Activated gamma-delta T cell treated with Interleukin-2 at 50 U/mL for 16 hours (primary cell): ENCODE data around the gene DDX46.
"Not testable (repeated sequence)": the region's sequence is repeated elsewhere in the genome, so short reads cannot be mapped to it uniquely, and the experiment has no call there.

Experiments
- DNase-seq: peaks from one replicate; pipeline ENCODE4 v3.0.0-alpha.2; 2020

Gene DDX46

GRCh38 chr5:134787692-134788091 lies 29.1 kb downstream of the DDX46 start:
- no peak for DNase-seq

GRCh38 chr5:134791580-134791979 lies 33.0 kb downstream of the DDX46 start:
- no peak for DNase-seq

GRCh38 chr5:134792286-134792685 lies 33.7 kb downstream of the DDX46 start:
- DNase-seq = no peak

GRCh38 chr5:134793111-134793510 lies 34.5 kb downstream of the DDX46 start:
- no peak for DNase-seq

- DNase-seq = no peak
These were observed 35.5 kb downstream of the DDX46 start for GRCh38 chr5:134794082-134794481.

- no peak for DNase-seq
These were observed 36.2 kb downstream of the DDX46 start for GRCh38 chr5:134794819-134795218.

GRCh38 chr5:134798468-134798867 lies 39.9 kb downstream of the DDX46 start:
- no peak for DNase-seq

- DNase-seq = no peak
These were observed 45.2 kb downstream of the DDX46 start for GRCh38 chr5:134803821-134804220.

GRCh38 chr5:134813407-134813806 lies 54.8 kb downstream of the DDX46 start:
- DNase-seq = no peak

- no peak for DNase-seq
These were observed 55.2 kb downstream of the DDX46 start for GRCh38 chr5:134813827-134814226.

GRCh38 chr5:134817006-134817405 lies 58.4 kb downstream of the DDX46 start:
- DNase-seq = no peak

- DNase-seq = no peak
These were observed 60.2 kb downstream of the DDX46 start for GRCh38 chr5:134818776-134819175.

- no peak for DNase-seq
These were observed 60.9 kb downstream of the DDX46 start for GRCh38 chr5:134819407-134819963.

- DNase-seq = no peak
These were observed 63.3 kb downstream of the DDX46 start for GRCh38 chr5:134821841-134822240.

GRCh38 chr5:134824681-134825080 lies 66.1 kb downstream of the DDX46 start:
- no peak for DNase-seq

- DNase-seq = no peak
These were observed 66.6 kb downstream of the DDX46 start for GRCh38 chr5:134825212-134825611.

- DNase-seq = no peak
These were observed 74.9 kb downstream of the DDX46 start for GRCh38 chr5:134833340-134834032.

- no peak for DNase-seq
These were observed 77.0 kb downstream of the DDX46 start for GRCh38 chr5:134835623-134836022.

GRCh38 chr5:134837530-134838181 lies 79.1 kb downstream of the DDX46 start:
- DNase-seq = no peak

GRCh38 chr5:134838361-134838760 lies 79.8 kb downstream of the DDX46 start:
- DNase-seq = not testable (repeated sequence)

- DNase-seq = no peak
These were observed 82.2 kb downstream of the DDX46 start for GRCh38 chr5:134840811-134841210.

GRCh38 chr5:134844252-134844651 lies 85.7 kb downstream of the DDX46 start:
- no peak for DNase-seq

GRCh38 chr5:134845335-134845851 lies 86.8 kb downstream of the DDX46 start:
- no peak for DNase-seq
